Adrenal gland (tissue), 12 donors: ENCODE data around the gene HIVEP1. TPM values are rescaled to one million over a fixed set of nuclear protein-coding genes. Genes with fewer than 3 reads are reported as not detected.

ENCODE experiments used
- DNase-seq, 7 donors: peaks; one replicate each; pipeline ENCODE4 v3.0.0-alpha.2; 2019 to 2020
- H3K27ac ChIP-seq, 5 donors: fragments of 200-600 bp; sonication (generic) in 4 of 5; 1 replicate in 3 of 5; 2 replicates in 2 of 5; pipeline versions ENCODE4 v1.5.1 to v1.8.0; 2016 to 2020; ENCODE audit warnings: mild to moderate bottlenecking in 1 of 5
- H3K27me3 ChIP-seq: fragments of 200-600 bp; 2 replicates; pipeline ENCODE4 v1.8.0; 2021
- H3K36me3 ChIP-seq, 2 donors: fragments of 200-600 bp; replicated peaks in 1 of 2; 1 replicate in 1 of 2; 2 replicates in 1 of 2; pipeline versions ENCODE4 v1.5.1 to v1.8.0; 2018 to 2022
- H3K4me1 ChIP-seq, 2 donors: fragments of 200-600 bp; replicated peaks in 1 of 2; 1 replicate in 1 of 2; 2 replicates in 1 of 2; pipeline versions ENCODE4 v1.5.1 to v1.8.0; 2018 to 2021
- H3K4me3 ChIP-seq, 4 donors: fragments of 200-600 bp; sonication (generic) in 3 of 4; one replicate each; pipeline ENCODE4 v1.5.1; 2016 to 2018
- H3K9me3 ChIP-seq, 3 donors: fragments of 200-600 bp; sonication (generic) in 1 of 3; replicated peaks in 1 of 3; 1 replicate in 2 of 3; 2 replicates in 1 of 3; pipeline versions ENCODE4 v1.5.1 to v1.8.0; 2016 to 2021
- CTCF ChIP-seq, 6 experiments: fragments of 450-650 bp in 4 of 6; fragments of 200-600 bp in 2 of 6; sonication (generic) in 1 of 6; IDR thresholded peaks; 1 replicate in 5 of 6; 2 replicates in 1 of 6; pipeline versions ENCODE4 v1.5.1 to v1.8.0; 2016 to 2021; ENCODE audit warnings: antibody characterized with exemption in 6 of 6, mild to moderate bottlenecking in 2 of 6, moderate library complexity in 1 of 6
- POLR2A ChIP-seq, 2 donors: fragments of 450-650 bp; IDR thresholded peaks; one replicate each; pipeline ENCODE4 v1.6.1; 2017; ENCODE audit warnings: antibody characterized with exemption in 2 of 2, mild to moderate bottlenecking in 2 of 2, moderate library complexity in 1 of 2
- WGBS, 4 donors: extraction: QIAGEN DNeasy Blood & Tissue Kit in 2 of 4; methylation state at CpG; one replicate each; pipeline versions ENCODE4 v1.1.5 to v1.1.7; 2013 to 2017; 5-methylcytosine and 5-hydroxymethylcytosine counted together
- intact Hi-C, 2 donors: fragments of 100-400 bp; cut with DNase I; formaldehyde crosslinking; loops; one replicate each; pipeline versions ENCODE4 v1.14.1 to v1.15.0; 2022 to 2023
- polyA plus RNA-seq, 3 donors: library from polyadenylated mRNA; stranded (reverse); fragments of 200-250 nt in 2 of 3; fragments of 350-450 nt in 1 of 3; fragmentation: Illumina TruSeq in 1 of 3; extraction: RNeasy Lipid Tissue Mini Kit (QIAGEN cat#74804) in 1 of 3; gene quantifications; one replicate each; pipeline ENCODE4 v1.2.3, GENCODE V29; 2013 to 2014
- total RNA-seq, 9 donors: library from RNA; depleted of rRNA in 4 of 9; stranded (reverse); fragments of >200 nt in 4 of 9; fragments of 120-200 nt in 1 of 9; fragmentation: NEBNext Ultra II Directional in 1 of 9; extraction: Animal tissue kit (Norgen Biotek cat#: 25700) in 1 of 9; gene quantifications; one replicate each; pipeline versions ENCODE4 v1.1.0 to v1.2.4, GENCODE V29; 2013 to 2023
- donor health status: healthy with polysubstance abuse.
- donor health status: Bipolar disorder and iron deficiency.
- donor health status: DM: yes; HTN: yes; CAD: no.
- donor health status: DM: no; HTN: no; CAD: no.
- donor health status: DM: no; HTN: no; CAD: no.
- donor health status: DM: yes; HTN: yes; CAD: no.

HIVEP1 gene
- total and polyA plus RNA-seq, 12 donors = 3.6 to 22.3 (median 11.9) TPM

- Histone ChIP-seq H3K4me3 (no peak overlapping the region), H3K36me3 (no peaks in the 10 kb centered on the region), H3K27me3 (no peaks in the 10 kb centered on the region), H3K4me1 (no peaks in the 10 kb centered on the region), H3K9me3 (no peaks in the 10 kb centered on the region), H3K27ac (no peak overlapping the region)
- intact Hi-C loops = no loop called here
- DNase-seq = no peak
- no peak for TF ChIP-seq CTCF (IDR thresholded peaks at IDR 0.05)
- TF ChIP-seq POLR2A (IDR thresholded peaks at IDR 0.05) = no peak
- WGBS, 4 donors = 70 to 82% (median 74%) methylated on average over 6 of the region's 6 CpGs
These were observed 184.3 kb downstream of the HIVEP1 start for GRCh38 chr6:12196326-12196936.

- WGBS, 4 donors = 91 to 96% (median 92%) methylated on average over 3 of the region's 3 CpGs
- Histone ChIP-seq H3K4me3 (no peak overlapping the region), H3K27me3 (no peaks in the 10 kb centered on the region), H3K36me3 (no peaks in the 10 kb centered on the region), H3K27ac (no peak overlapping the region), H3K4me1 (no peaks in the 10 kb centered on the region), H3K9me3 (no peaks in the 10 kb centered on the region)
- DNase-seq = no peak
- TF ChIP-seq CTCF (IDR thresholded peaks at IDR 0.05) (no peak), POLR2A (IDR thresholded peaks at IDR 0.05) (no peak)
- intact Hi-C loops = no loop called here
These were observed 186.7 kb downstream of the HIVEP1 start for GRCh38 chr6:12198851-12199250.

- WGBS, 4 donors = 93 to 100% (median 97%) methylated on average over 3 of the region's 3 CpGs
These were observed 188.0 kb downstream of the HIVEP1 start for GRCh38 chr6:12200015-12200564.

GRCh38 chr6:12200761-12201160 is 188.6 kb downstream of the HIVEP1 start:
- intact Hi-C loops = no loop called here
- no peak overlapping the region for H3K27ac ChIP-seq
- no peaks in the 10 kb centered on the region for H3K27me3 ChIP-seq
- no peak for DNase-seq
- WGBS, 4 donors = 0 to 57% (median 13%) methylated on average over 1 of the region's 1 CpG
- no peak overlapping the region for H3K4me3 ChIP-seq
- TF ChIP-seq CTCF (IDR thresholded peaks at IDR 0.05) = no peak
- no peaks in the 10 kb centered on the region for H3K9me3 ChIP-seq
- no peaks in the 10 kb centered on the region for H3K4me1 ChIP-seq
- H3K36me3 ChIP-seq = no peaks in the 10 kb centered on the region

More at GRCh38 chr6:12200015-12200564, 188.0 kb downstream of the HIVEP1 start:
- Histone ChIP-seq H3K9me3 (no peaks in the 10 kb centered on the region), H3K4me3 (no peak overlapping the region), H3K27ac (no peak overlapping the region), H3K36me3 (no peaks in the 10 kb centered on the region), H3K27me3 (no peaks in the 10 kb centered on the region), H3K4me1 (no peaks in the 10 kb centered on the region)
- intact Hi-C loops = no loop called here
- no peak for DNase-seq
- no peak for TF ChIP-seq POLR2A (IDR thresholded peaks at IDR 0.05)
- TF ChIP-seq CTCF (IDR thresholded peaks at IDR 0.05) = no peak
